ENCODE data around the gene PCNX1.

PCNX1 gene

GRCh38 chr14:70955543-70956480 lies 48.6 kb downstream of the PCNX1 start:
- no peak for DNase-seq (ENCODE audit: low read depth in 1 of 2, low spot score in 1 of 2)

GRCh38 chr14:70956511-70956910 lies 49.3 kb downstream of the PCNX1 start:
- DNase-seq (ENCODE audit: low read depth in 1 of 2, low spot score in 1 of 2): no peak

- DNase-seq (ENCODE audit: low read depth in 1 of 2, low spot score in 1 of 2): no peak
Measured at GRCh38 chr14:70957710-70958109, 50.5 kb downstream of the PCNX1 start.

- DNase-seq (ENCODE audit: low read depth in 1 of 2, low spot score in 1 of 2): no peak
Measured at GRCh38 chr14:70962935-70963334, 55.7 kb downstream of the PCNX1 start.

- DNase-seq (ENCODE audit: low read depth in 1 of 2, low spot score in 1 of 2): no peak
Measured at GRCh38 chr14:70964492-70964891, 57.2 kb downstream of the PCNX1 start.

GRCh38 chr14:70971560-70971959 lies 64.3 kb downstream of the PCNX1 start:
- no peak for DNase-seq (ENCODE audit: low read depth in 1 of 2, low spot score in 1 of 2)

GRCh38 chr14:70972107-70972976 lies 65.1 kb downstream of the PCNX1 start:
- peak; percentile 57 to 83 for DNase-seq (ENCODE audit: low read depth in 1 of 2, low spot score in 1 of 2)

- no peak for DNase-seq (ENCODE audit: low read depth in 1 of 2, low spot score in 1 of 2)
Measured at GRCh38 chr14:70976591-70976990, 69.3 kb downstream of the PCNX1 start.

- DNase-seq (ENCODE audit: low read depth in 1 of 2, low spot score in 1 of 2): no peak
Measured at GRCh38 chr14:70981000-70981952, 74.0 kb downstream of the PCNX1 start.

GRCh38 chr14:70982200-70982599 lies 74.9 kb downstream of the PCNX1 start:
- DNase-seq (ENCODE audit: low read depth in 1 of 2, low spot score in 1 of 2): no peak

- DNase-seq (ENCODE audit: low read depth in 1 of 2, low spot score in 1 of 2): no peak
Measured at GRCh38 chr14:70987041-70987440, 79.8 kb downstream of the PCNX1 start.

GRCh38 chr14:70988452-70988851 lies 81.2 kb downstream of the PCNX1 start:
- no peak for DNase-seq (ENCODE audit: low read depth in 1 of 2, low spot score in 1 of 2)

GRCh38 chr14:70993931-70994330 lies 86.7 kb downstream of the PCNX1 start:
- no peak for DNase-seq (ENCODE audit: low read depth in 1 of 2, low spot score in 1 of 2)

GRCh38 chr14:70995211-70995610 lies 88.0 kb downstream of the PCNX1 start:
- no peak for DNase-seq (ENCODE audit: low read depth in 1 of 2, low spot score in 1 of 2)

GRCh38 chr14:70995671-70996070 lies 88.4 kb downstream of the PCNX1 start:
- no peak for DNase-seq (ENCODE audit: low read depth in 1 of 2, low spot score in 1 of 2)

GRCh38 chr14:70999117-70999516 lies 91.9 kb downstream of the PCNX1 start:
- no peak for DNase-seq (ENCODE audit: low read depth in 1 of 2, low spot score in 1 of 2)

GRCh38 chr14:71000091-71000490 lies 92.8 kb downstream of the PCNX1 start:
- no peak for DNase-seq (ENCODE audit: low read depth in 1 of 2, low spot score in 1 of 2)

- no peak for DNase-seq (ENCODE audit: low read depth in 1 of 2, low spot score in 1 of 2)
Measured at GRCh38 chr14:71001742-71002141, 94.5 kb downstream of the PCNX1 start.

- DNase-seq (ENCODE audit: low read depth in 1 of 2, low spot score in 1 of 2): no peak
Measured at GRCh38 chr14:71003156-71003555, 95.9 kb downstream of the PCNX1 start.

GRCh38 chr14:71004481-71004880 lies 97.2 kb downstream of the PCNX1 start:
- no peak for DNase-seq (ENCODE audit: low read depth in 1 of 2, low spot score in 1 of 2)

GRCh38 chr14:71005076-71005475 lies 97.8 kb downstream of the PCNX1 start:
- DNase-seq (ENCODE audit: low read depth in 1 of 2, low spot score in 1 of 2): no peak

Data from activated CD4-positive, alpha-beta T cell treated with anti-CD3 and anti-CD28 coated beads, Interleukin-2, amount 50 U/mL, for 24 hours (primary cell).